ENCODE results near the gene GPR85. TPM values are rescaled to one million over a fixed set of nuclear protein-coding genes. Genes with fewer than 3 reads are reported as not detected.

The GPR85 gene
- total RNA-seq, 1 experiment from 2014 or later, result not detected

DNA sequence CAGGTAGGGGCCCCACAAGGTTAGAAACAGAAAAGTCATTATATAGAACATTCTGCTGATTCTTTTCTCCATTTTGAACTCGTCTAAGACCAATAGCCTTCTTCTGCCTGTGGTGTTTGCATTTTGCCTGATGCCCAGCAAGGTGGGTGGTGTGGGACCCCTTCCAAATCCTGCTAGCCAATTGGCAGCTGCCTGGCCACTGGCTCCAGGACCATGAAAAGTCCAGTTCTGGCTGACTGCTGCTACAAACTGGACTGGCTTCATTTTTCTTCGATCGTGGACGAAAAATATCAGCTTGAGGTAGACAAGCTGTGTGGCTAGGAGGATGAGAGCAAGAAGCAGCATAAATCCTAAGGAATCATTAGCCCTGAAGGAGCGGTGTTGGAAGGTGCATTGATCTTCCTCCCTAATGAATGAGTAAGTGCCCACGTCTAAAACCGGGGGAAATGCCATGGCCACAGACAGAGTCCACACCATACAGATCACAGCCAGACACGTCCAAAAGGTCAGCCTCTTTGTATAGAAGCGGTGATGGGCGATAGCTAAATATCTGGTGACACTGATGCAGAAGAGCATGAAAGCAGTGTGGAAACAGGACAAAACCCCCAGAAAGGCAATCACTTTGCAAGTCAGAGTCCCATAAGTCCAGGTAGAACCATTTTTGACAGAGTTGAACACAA lies 2.7 kb downstream of the GPR85 start:
- no peak overlapping the region for H3K4me2 ChIP-seq (ENCODE audit: insufficient read depth, insufficient read length, low read length)
- H3K18ac ChIP-seq (ENCODE audit: insufficient read length, low read depth, low read length), result no peak overlapping the region
- no peak overlapping the region for H4K8ac ChIP-seq (replicated peaks; ENCODE audit: insufficient read length, low read depth, low read length)
- H2BK20ac ChIP-seq (ENCODE audit: low read depth, low read length, poor library complexity, severe bottlenecking), result no peak overlapping the region
- no peak overlapping the region for H2AFZ ChIP-seq (ENCODE audit: low read length)
- no peak overlapping the region for H2BK5ac ChIP-seq (ENCODE audit: insufficient read length, low read length)
- no peaks in the 10 kb centered on the region; the same call in 1 of the 2 replicates for H3K4me1 ChIP-seq (ENCODE audit: insufficient read depth, low read length)
- no peak overlapping the region for H3K56ac ChIP-seq (ENCODE audit: insufficient read length, low read depth, low read length)
- H3K23ac ChIP-seq (ENCODE audit: insufficient read length, low read depth, low read length), result no peak overlapping the region
- H3K27ac Mint-ChIP-seq, result 0 out of 7 replicates have a peak overlapping the region, but pooled peaks of 1 of the 3 experiments have one; percentile 65
- H3K23me2 ChIP-seq (ENCODE audit: insufficient read length, low read depth, low read length, poor library complexity, severe bottlenecking), result peaks cover 3% of the 10 kb centered on the region
- H3K4me3 Mint-ChIP-seq, result no peak overlapping the region
- H3K36me3 Mint-ChIP-seq (ENCODE audit: insufficient read depth in 1 of 3, low read depth in 3 of 3), result no peaks in the 10 kb centered on the region
- H3K27me3 Mint-ChIP-seq (ENCODE audit: low read depth), result peaks cover 75% of the 10 kb centered on the region
- H4K20me1 ChIP-seq (ENCODE audit: control insufficient read depth, insufficient read depth, insufficient read length), result no peaks in the 10 kb centered on the region
- no peaks in the 10 kb centered on the region for H3K9me3 ChIP-seq (ENCODE audit: control insufficient read depth, low read depth, low read length)
- H3K9me3 Mint-ChIP-seq, result no peaks in the 10 kb centered on the region; a peak in 1 of 5 replicates
- H3K4me1 Mint-ChIP-seq, result peaks cover 10 to 16% of the 10 kb centered on the region in 2 experiments
- no peak overlapping the region for H3T11ph ChIP-seq (ENCODE audit: low read length)
- peaks cover 41% of the 10 kb centered on the region for H3K27me3 ChIP-seq (ENCODE audit: insufficient read depth, low read length)
- no peak overlapping the region for H2BK120ac ChIP-seq (ENCODE audit: low read depth, low read length, poor library complexity, severe bottlenecking)
- H3K79me2 ChIP-seq (ENCODE audit: insufficient read depth, low read length), result no peaks in the 10 kb centered on the region
- H3K4ac ChIP-seq (ENCODE audit: low read depth, low read length), result no peak overlapping the region
- no peak overlapping the region for H2BK12ac ChIP-seq (ENCODE audit: insufficient read length, low read depth, low read length)
- no peak overlapping the region for H3K14ac ChIP-seq (ENCODE audit: insufficient read depth, low read length)
- no CpG with 5 or more reads among the region's 10 CpGs for WGBS (ENCODE audit: extremely low coverage, insufficient read length, low lambda C conversion rate)
- TF ChIP-seq, protein P1, sequence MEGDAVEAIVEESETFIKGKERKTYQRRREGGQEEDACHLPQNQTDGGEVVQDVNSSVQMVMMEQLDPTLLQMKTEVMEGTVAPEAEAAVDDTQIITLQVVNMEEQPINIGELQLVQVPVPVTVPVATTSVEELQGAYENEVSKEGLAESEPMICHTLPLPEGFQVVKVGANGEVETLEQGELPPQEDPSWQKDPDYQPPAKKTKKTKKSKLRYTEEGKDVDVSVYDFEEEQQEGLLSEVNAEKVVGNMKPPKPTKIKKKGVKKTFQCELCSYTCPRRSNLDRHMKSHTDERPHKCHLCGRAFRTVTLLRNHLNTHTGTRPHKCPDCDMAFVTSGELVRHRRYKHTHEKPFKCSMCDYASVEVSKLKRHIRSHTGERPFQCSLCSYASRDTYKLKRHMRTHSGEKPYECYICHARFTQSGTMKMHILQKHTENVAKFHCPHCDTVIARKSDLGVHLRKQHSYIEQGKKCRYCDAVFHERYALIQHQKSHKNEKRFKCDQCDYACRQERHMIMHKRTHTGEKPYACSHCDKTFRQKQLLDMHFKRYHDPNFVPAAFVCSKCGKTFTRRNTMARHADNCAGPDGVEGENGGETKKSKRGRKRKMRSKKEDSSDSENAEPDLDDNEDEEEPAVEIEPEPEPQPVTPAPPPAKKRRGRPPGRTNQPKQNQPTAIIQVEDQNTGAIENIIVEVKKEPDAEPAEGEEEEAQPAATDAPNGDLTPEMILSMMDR (conservative IDR thresholded peaks at IDR 0.05), result no peak
- DNase-seq, result no peak
- H2AK5ac ChIP-seq (ENCODE audit: insufficient read length, low read length), result no peak overlapping the region
- no peak overlapping the region for H3K9ac ChIP-seq (ENCODE audit: extremely low read depth, insufficient read length, low read length)
- no peak overlapping the region for H4K91ac ChIP-seq (ENCODE audit: insufficient read length, low read depth, low read length)
- H3K79me1 ChIP-seq (ENCODE audit: insufficient read depth, low read depth, low read length, poor library complexity, severe bottlenecking), result no peaks in the 10 kb centered on the region
- no peak overlapping the region for H4K5ac ChIP-seq (ENCODE audit: insufficient read length, low read depth, low read length)
- no peak overlapping the region for H3K27ac ChIP-seq (ENCODE audit: insufficient read length, low read depth, low read length)
- no peak overlapping the region for H2BK15ac ChIP-seq (ENCODE audit: low read depth, low read length)
